Kidney (tissue), 22 donors: ENCODE measurements around the gene GZMB. TPM values are rescaled to one million over a fixed set of nuclear protein-coding genes. Genes with fewer than 3 reads are reported as not detected.

Experiments
- DNase-seq, 5 donors: peaks; one replicate each; pipeline ENCODE4 v3.0.0-alpha.2; 2013 to 2020
- FAIRE-seq: peaks from 2 replicates; lab custom pipeline; 2012; peaks lifted over from hg19 to GRCh38; lab: Jason Lieb, UNC
- H3K27ac ChIP-seq, 2 donors: one replicate each; pipeline ENCODE4 v1.7.0; 2013; ENCODE audit warnings: low read depth in 2 of 2, low read length in 2 of 2, inconsistent platforms in 1 of 2
- H3K27me3 ChIP-seq: one replicate; pipeline ENCODE4 v1.7.1; 2013; ENCODE audit warnings: low read length, inconsistent platforms; ENCODE audit not compliant: control insufficient read depth, insufficient read depth
- H3K36me3 ChIP-seq, 3 donors: one replicate each; pipeline versions ENCODE4 v1.7.0 to v1.7.1; 2013; ENCODE audit warnings: low read length in 3 of 3, control low read depth in 1 of 3, inconsistent platforms in 1 of 3; ENCODE audit not compliant: insufficient read depth in 3 of 3, control insufficient read depth in 2 of 3
- H3K4me1 ChIP-seq, 3 donors: one replicate each; pipeline versions ENCODE4 v1.7.0 to v1.7.1; 2013; ENCODE audit warnings: low read length in 3 of 3, inconsistent platforms in 1 of 3, low read depth in 1 of 3; ENCODE audit not compliant: control insufficient read depth in 2 of 3, insufficient read depth in 2 of 3
- H3K4me3 ChIP-seq, 3 donors: one replicate each; pipeline versions ENCODE4 v1.7.0 to v1.8.1; 2013; ENCODE audit warnings: low read length in 3 of 3, control low read depth in 1 of 3, inconsistent platforms in 1 of 3
- H3K9ac ChIP-seq, 3 donors: one replicate each; pipeline versions ENCODE4 v1.7.0 to v1.7.1; 2013; ENCODE audit warnings: low read length in 3 of 3, control low read depth in 1 of 3, inconsistent platforms in 1 of 3
- H3K9me3 ChIP-seq, 3 donors: one replicate each; pipeline versions ENCODE4 v1.7.0 to v1.7.1; 2013; ENCODE audit warnings: low read length in 3 of 3, control low read depth in 1 of 3, inconsistent platforms in 1 of 3; ENCODE audit not compliant: control insufficient read depth in 2 of 3, insufficient read depth in 1 of 3
- intact Hi-C: fragments of 100-400 bp; cut with DNase I; formaldehyde crosslinking; loops from one replicate; pipeline ENCODE4 v1.11.1; 2022
- long read RNA-seq, 10 donors: library from polyadenylated mRNA in 1 of 10; unstranded in 1 of 10; transcript quantifications; one replicate each; pipeline ENCODE4 v2.0.0 and lab custom pipeline, GENCODE V29; 2021 to 2026
- polyA plus RNA-seq: library from polyadenylated mRNA; stranded (reverse); fragments of 350-450 nt; fragmentation: Illumina TruSeq; extraction: RNeasy Lipid Tissue Mini Kit (QIAGEN cat#74804); gene quantifications from one replicate; pipeline ENCODE4 v1.2.3, GENCODE V29; 2014; ENCODE audit warnings: low read depth, low replicate concordance; ENCODE audit not compliant: insufficient read depth
- total RNA-seq: library from RNA; stranded (reverse); fragmentation: NEBNext Ultra II Directional; extraction: Animal tissue kit (Norgen Biotek cat#: 25700); gene quantifications from one replicate; pipeline ENCODE4 v1.2.1, GENCODE V29; 2021
- TF ChIP-seq, protein P1 (sequence below): IDR thresholded peaks from 3 replicates; pipeline ENCODE4 v1.5.1; 2012; ENCODE audit warnings: mild to moderate bottlenecking, moderate library complexity, borderline replicate concordance; ENCODE audit not compliant: insufficient read depth; ENCODE audit errors: extremely low read depth
- donor health status: control.
- donor health status: control.
- donor health status: control.
- donor health status: control.
- donor health status: control.
- donor health status: DM: yes; HTN: yes; CAD: no.
- donor health status: Normal renal cell carcinoma (clear cell type).

Gene GZMB
- total RNA-seq: 1.6 TPM
- 0.86 TPM for polyA plus RNA-seq
- long read RNA-seq, donor 1: 0 reads
- long read RNA-seq, donor 2: 0 reads
- long read RNA-seq, donor 3: 0 reads
- long read RNA-seq, donor 4: 0 reads
- long read RNA-seq, donor 5: 0 reads
- long read RNA-seq, donor 6: 0 reads
- long read RNA-seq, donor 7, partial matches to known transcripts: 0 of 2 reads
- long read RNA-seq, donor 7, other reads (novel, unspliced or antisense): 0 of 2 reads
- long read RNA-seq, donor 8, partial matches to known transcripts: 0 of 1 reads
- long read RNA-seq, donor 8, other reads (novel, unspliced or antisense): 0 of 1 reads
- long read RNA-seq, donor 9: 0 reads
- long read RNA-seq, donor 10: 0 reads

- intact Hi-C loops: no loop called here
- Histone ChIP-seq H3K4me3 (no peak within 1 kb of the TSS), H3K27ac (no peak within 1 kb of the TSS), H3K9me3 (no peaks in the 10 kb centered on the region), H3K36me3 (no peaks in the 10 kb centered on the region), H3K9ac (no peak within 1 kb of the TSS), H3K27me3 (no peaks in the 10 kb centered on the region), H3K4me1 (peaks cover 0 to 2% (median 0%) of the 10 kb centered on the region in 3 donors)
- TF ChIP-seq, protein P1, sequence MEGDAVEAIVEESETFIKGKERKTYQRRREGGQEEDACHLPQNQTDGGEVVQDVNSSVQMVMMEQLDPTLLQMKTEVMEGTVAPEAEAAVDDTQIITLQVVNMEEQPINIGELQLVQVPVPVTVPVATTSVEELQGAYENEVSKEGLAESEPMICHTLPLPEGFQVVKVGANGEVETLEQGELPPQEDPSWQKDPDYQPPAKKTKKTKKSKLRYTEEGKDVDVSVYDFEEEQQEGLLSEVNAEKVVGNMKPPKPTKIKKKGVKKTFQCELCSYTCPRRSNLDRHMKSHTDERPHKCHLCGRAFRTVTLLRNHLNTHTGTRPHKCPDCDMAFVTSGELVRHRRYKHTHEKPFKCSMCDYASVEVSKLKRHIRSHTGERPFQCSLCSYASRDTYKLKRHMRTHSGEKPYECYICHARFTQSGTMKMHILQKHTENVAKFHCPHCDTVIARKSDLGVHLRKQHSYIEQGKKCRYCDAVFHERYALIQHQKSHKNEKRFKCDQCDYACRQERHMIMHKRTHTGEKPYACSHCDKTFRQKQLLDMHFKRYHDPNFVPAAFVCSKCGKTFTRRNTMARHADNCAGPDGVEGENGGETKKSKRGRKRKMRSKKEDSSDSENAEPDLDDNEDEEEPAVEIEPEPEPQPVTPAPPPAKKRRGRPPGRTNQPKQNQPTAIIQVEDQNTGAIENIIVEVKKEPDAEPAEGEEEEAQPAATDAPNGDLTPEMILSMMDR: no peak
- FAIRE-seq: no peak
- no peak for DNase-seq
Measured at GRCh38 chr14:24634158-24634557, at the start of gene GZMB. GZMB (minus strand) TSS chr14:24634190; CDS start chr14:24634160, 30 bp downstream.

GRCh38 chr14:24681056-24681455, 47.1 kb upstream of the GZMB start:
- no peak for DNase-seq
- Histone ChIP-seq H3K9me3 (no peaks in the 10 kb centered on the region), H3K4me1 (no peaks in the 10 kb centered on the region), H3K9ac (no peak overlapping the region), H3K27me3 (no peaks in the 10 kb centered on the region), H3K27ac (no peak overlapping the region), H3K36me3 (no peaks in the 10 kb centered on the region), H3K4me3 (no peak overlapping the region)
- FAIRE-seq: no peak
- TF ChIP-seq, protein P1: no peak
- intact Hi-C loops: no loop called here

- DNase-seq (no peak), FAIRE-seq (no peak)
- Histone ChIP-seq H3K9ac (no peak overlapping the region), H3K27ac (no peak overlapping the region), H3K9me3 (no peaks in the 10 kb centered on the region), H3K4me1 (no peaks in the 10 kb centered on the region), H3K27me3 (no peaks in the 10 kb centered on the region), H3K4me3 (no peak overlapping the region), H3K36me3 (no peaks in the 10 kb centered on the region)
- intact Hi-C loops: no loop called here
- TF ChIP-seq, protein P1: no peak
Measured at GRCh38 chr14:24680516-24680915, 46.5 kb upstream of the GZMB start.
